Hepatocyte (in vitro differentiated cells): Measurements from ENCODE around the gene ZNF474. TPM values are rescaled to one million over a fixed set of nuclear protein-coding genes. Genes with fewer than 3 reads are reported as not detected.

Experiments used
- DNase-seq: peaks from one replicate; pipeline ENCODE4 v3.0.0-alpha.2; 2016; ENCODE audit warnings: low spot score
- H2AFZ ChIP-seq: fragments of 200-600 bp; sonication (generic); 2 replicates; pipeline ENCODE4 v1.6.0; 2016; ENCODE audit warnings: antibody characterized with exemption, mild to moderate bottlenecking
- H3K27ac ChIP-seq: fragments of 200-600 bp; sonication (generic); 2 replicates; pipeline ENCODE4 v1.5.1; 2016; ENCODE audit warnings: mild to moderate bottlenecking
- H3K27me3 ChIP-seq: fragments of 200-600 bp; sonication (generic); 2 replicates; pipeline ENCODE4 v1.6.1; 2016
- H3K36me3 ChIP-seq: fragments of 200-600 bp; sonication (generic); replicated peaks from 2 replicates; pipeline ENCODE4 v1.5.1; 2016; ENCODE audit warnings: low read depth; ENCODE audit not compliant: insufficient read depth
- H3K4me1 ChIP-seq: fragments of 200-600 bp; sonication (generic); 2 replicates; pipeline ENCODE4 v1.5.1; 2016; ENCODE audit warnings: mild to moderate bottlenecking, moderate library complexity; ENCODE audit not compliant: insufficient read depth
- H3K4me2 ChIP-seq: fragments of 200-600 bp; sonication (generic); 2 replicates; pipeline ENCODE4 v1.6.0; 2016
- H3K4me3 ChIP-seq: fragments of 200-600 bp; sonication (generic); 2 replicates; pipeline ENCODE4 v1.5.1; 2016; ENCODE audit warnings: mild to moderate bottlenecking
- H3K79me2 ChIP-seq: fragments of 200-600 bp; sonication (generic); 2 replicates; pipeline ENCODE4 v1.6.0; 2017; ENCODE audit warnings: mild to moderate bottlenecking
- H3K9me2 ChIP-seq: fragments of 200-600 bp; sonication (generic); replicated peaks from 2 replicates; pipeline ENCODE4 v1.6.0; 2017; ENCODE audit warnings: mild to moderate bottlenecking; ENCODE audit not compliant: insufficient read depth
- H3K9me3 ChIP-seq: fragments of 200-600 bp; sonication (generic); 2 replicates; pipeline ENCODE4 v1.5.1; 2016; ENCODE audit warnings: low read depth, mild to moderate bottlenecking
- H4K20me1 ChIP-seq: fragments of 200-600 bp; sonication (generic); 2 replicates; pipeline ENCODE4 v1.6.0; 2016; ENCODE audit warnings: mild to moderate bottlenecking; ENCODE audit not compliant: insufficient read depth, poor library complexity, severe bottlenecking
- EZH2 ChIP-seq: fragments of 200-600 bp; sonication (generic); IDR thresholded peaks from 2 replicates; pipeline ENCODE4 v1.6.1; 2016; ENCODE audit warnings: antibody characterized with exemption, mild to moderate bottlenecking, borderline replicate concordance
- EZH2phosphoT487 ChIP-seq: fragments of 200-600 bp; sonication (generic); IDR thresholded peaks from one replicate; pipeline ENCODE4 v1.6.1; 2018; ENCODE audit warnings: antibody characterized with exemption, mild to moderate bottlenecking, low read depth, moderate library complexity; ENCODE audit not compliant: unreplicated experiment, severe bottlenecking
- WGBS: methylation state at CpG from one replicate; pipeline ENCODE4 v1.1.6; 2016; ENCODE audit warnings: low lambda C conversion rate; ENCODE audit errors: missing lambda C conversion rate; 5-methylcytosine and 5-hydroxymethylcytosine counted together
- polyA plus RNA-seq: library from polyadenylated mRNA; unstranded; fragments of >200 nt; fragmentation: Nextera tagmentation; extraction: Ambion mirVana; gene quantifications from 2 replicates; pipeline ENCODE4 v1.2.1, GENCODE V29; 2016
- total RNA-seq: library from RNA; depleted of rRNA; stranded (reverse); fragments of >200 nt; gene quantifications from 2 replicates; pipeline ENCODE4 v1.2.3, GENCODE V29; 2014
- TF ChIP-seq, protein P1 (sequence below): fragments of 200-600 bp; sonication (generic); IDR thresholded peaks from 2 replicates; pipeline ENCODE4 v1.5.1; 2016; ENCODE audit warnings: antibody characterized with exemption, mild to moderate bottlenecking; ENCODE audit not compliant: poor library complexity

Gene ZNF474
- total and polyA plus RNA-seq, 2 experiments from 2014 or later, result 0.43 to 2.8 TPM

DNA sequence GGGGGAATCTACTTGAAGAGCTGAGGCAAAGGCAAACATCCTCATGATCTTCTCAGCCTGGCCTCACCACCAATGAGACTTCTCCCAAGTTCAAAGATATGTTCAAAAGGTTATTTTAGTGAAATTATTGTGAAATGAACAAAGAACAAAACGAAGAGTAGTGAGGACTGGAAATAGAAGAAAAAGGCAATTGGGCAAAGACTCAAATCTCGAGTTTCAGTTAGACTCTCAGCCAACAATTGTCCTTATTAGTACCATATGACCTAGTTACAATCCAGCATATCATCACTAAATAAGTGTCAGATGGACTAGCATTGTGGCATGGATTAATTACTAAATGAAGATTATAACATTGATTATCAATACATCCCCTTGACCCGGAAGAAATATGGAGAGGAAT lies 9.0 kb downstream of the ZNF474 start:
- H3K36me3 ChIP-seq, result no peaks in the 10 kb centered on the region
- WGBS, result 87% methylated on average over 3 of the region's 3 CpGs
- TF ChIP-seq EZH2 (no peak), EZH2phosphoT487 (no peak)
- TF ChIP-seq, protein P1, sequence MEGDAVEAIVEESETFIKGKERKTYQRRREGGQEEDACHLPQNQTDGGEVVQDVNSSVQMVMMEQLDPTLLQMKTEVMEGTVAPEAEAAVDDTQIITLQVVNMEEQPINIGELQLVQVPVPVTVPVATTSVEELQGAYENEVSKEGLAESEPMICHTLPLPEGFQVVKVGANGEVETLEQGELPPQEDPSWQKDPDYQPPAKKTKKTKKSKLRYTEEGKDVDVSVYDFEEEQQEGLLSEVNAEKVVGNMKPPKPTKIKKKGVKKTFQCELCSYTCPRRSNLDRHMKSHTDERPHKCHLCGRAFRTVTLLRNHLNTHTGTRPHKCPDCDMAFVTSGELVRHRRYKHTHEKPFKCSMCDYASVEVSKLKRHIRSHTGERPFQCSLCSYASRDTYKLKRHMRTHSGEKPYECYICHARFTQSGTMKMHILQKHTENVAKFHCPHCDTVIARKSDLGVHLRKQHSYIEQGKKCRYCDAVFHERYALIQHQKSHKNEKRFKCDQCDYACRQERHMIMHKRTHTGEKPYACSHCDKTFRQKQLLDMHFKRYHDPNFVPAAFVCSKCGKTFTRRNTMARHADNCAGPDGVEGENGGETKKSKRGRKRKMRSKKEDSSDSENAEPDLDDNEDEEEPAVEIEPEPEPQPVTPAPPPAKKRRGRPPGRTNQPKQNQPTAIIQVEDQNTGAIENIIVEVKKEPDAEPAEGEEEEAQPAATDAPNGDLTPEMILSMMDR, result no peak

GRCh38 chr5:122140900-122141299 lies 11.6 kb downstream of the ZNF474 start:
- H3K9me3 ChIP-seq, result no peaks in the 10 kb centered on the region
- no peaks in the 10 kb centered on the region for H3K36me3 ChIP-seq
- no peak overlapping the region for H3K27ac ChIP-seq
- TF ChIP-seq EZH2phosphoT487 (no peak), EZH2 (no peak)
- TF ChIP-seq, protein P1, result no peak
- H3K79me2 ChIP-seq, result no peaks in the 10 kb centered on the region
- no peak overlapping the region for H3K4me2 ChIP-seq
- no peak overlapping the region for H3K4me3 ChIP-seq
- H3K9me2 ChIP-seq, result no peaks in the 10 kb centered on the region
- H3K4me1 ChIP-seq, result no peaks in the 10 kb centered on the region
- DNase-seq, result no peak
- 94% methylated on average over 3 of the region's 3 CpGs for WGBS
- no peaks in the 10 kb centered on the region for H4K20me1 ChIP-seq
- no peaks in the 10 kb centered on the region for H3K27me3 ChIP-seq
- H2AFZ ChIP-seq, result no peak overlapping the region

More for the DNA sequence above, 9.0 kb downstream of the ZNF474 start:
- H3K9me2 ChIP-seq, result no peaks in the 10 kb centered on the region
- H3K4me3 ChIP-seq, result no peak overlapping the region
- H4K20me1 ChIP-seq, result no peaks in the 10 kb centered on the region
- no peak overlapping the region for H2AFZ ChIP-seq
- H3K4me2 ChIP-seq, result no peak overlapping the region
- H3K79me2 ChIP-seq, result no peaks in the 10 kb centered on the region
- H3K27me3 ChIP-seq, result no peaks in the 10 kb centered on the region
- DNase-seq, result no peak
- H3K27ac ChIP-seq, result no peak overlapping the region
- no peaks in the 10 kb centered on the region for H3K9me3 ChIP-seq
- no peaks in the 10 kb centered on the region for H3K4me1 ChIP-seq

DNA sequence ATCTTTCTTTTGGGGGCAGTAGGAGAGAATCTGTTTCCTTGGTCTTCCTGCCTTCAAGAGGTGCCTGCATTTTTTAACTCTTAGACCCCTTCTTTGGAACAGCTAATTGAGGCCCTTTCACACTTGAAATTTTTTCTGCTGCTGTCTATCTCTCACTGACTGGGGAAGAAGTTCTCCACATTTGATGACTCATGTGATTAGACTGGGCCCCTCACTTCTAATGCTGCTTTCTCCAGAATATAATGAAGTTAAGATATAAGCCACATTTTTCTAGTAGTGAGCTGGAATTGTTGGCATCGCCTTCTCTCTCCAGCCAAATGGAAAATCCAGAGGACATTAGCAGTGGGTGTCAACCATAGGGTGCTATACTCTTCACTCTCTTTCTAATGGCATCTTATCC lies 12.4 kb downstream of the ZNF474 start:
- Histone ChIP-seq H3K79me2 (no peaks in the 10 kb centered on the region), H3K4me3 (no peak overlapping the region), H3K4me2 (no peak overlapping the region), H4K20me1 (no peaks in the 10 kb centered on the region), H3K27ac (no peak overlapping the region), H3K9me3 (no peaks in the 10 kb centered on the region), H3K36me3 (no peaks in the 10 kb centered on the region), H3K4me1 (no peaks in the 10 kb centered on the region), H2AFZ (no peak overlapping the region), H3K9me2 (no peaks in the 10 kb centered on the region), H3K27me3 (no peaks in the 10 kb centered on the region)
- TF ChIP-seq EZH2 (no peak), EZH2phosphoT487 (no peak)
- TF ChIP-seq, protein P1, result no peak
- DNase-seq, result no peak
- 95% methylated on average over 1 of the region's 1 CpG for WGBS
